IMR-90 (cell line): Measurements from ENCODE around the gene KLRB1. TPM values are rescaled to one million over a fixed set of nuclear protein-coding genes. Genes with fewer than 3 reads are reported as not detected.
"Not testable (repeated sequence)": the region's sequence is repeated elsewhere in the genome, so short reads cannot be mapped to it uniquely, and the experiment has no call there.

Experiments
- ATAC-seq: fragments of 200-7000 bp; cut with Tn5 transposase; 2 replicates; pipeline ENCODE4 v1.9.1; 2020; ENCODE audit warnings: low read depth, mild to moderate bottlenecking, moderate library complexity
- BruUV-seq: library from RNA; stranded (reverse); fragments of 400-500 nt; replicated peaks from 2 replicates; lab custom pipeline; 2021; lab: Mats Ljungman, UMichigan
- CTCF ChIA-PET: fragments of 300-600 bp; formaldehyde crosslinking; extraction: SDS; loops from one replicate; lab custom pipeline; 2021; ENCODE audit warnings: antibody characterized with exemption; lab: Yijun Ruan, JAX
- POLR2A ChIA-PET: fragments of 300-600 bp; sonication (Branson Sonifier 250); formaldehyde crosslinking; loops from one replicate; lab custom pipeline; 2022; ENCODE audit warnings: antibody characterized with exemption; ENCODE audit not compliant: unreplicated experiment; lab: Charles Lee
- DNase-seq: peaks from one replicate; pipeline ENCODE4 v3.0.0; 2013
- H2AFZ ChIP-seq: replicated peaks from 2 replicates; pipeline ENCODE3; 2013; ENCODE audit warnings: low read length, mild to moderate bottlenecking; ENCODE audit not compliant: poor library complexity
- H2AK5ac ChIP-seq: 2 replicates; pipeline ENCODE4 v1.6.1; 2013; ENCODE audit warnings: low read depth, low read length, inconsistent platforms
- H2AK9ac ChIP-seq: replicated peaks from 2 replicates; pipeline ENCODE3; 2013; ENCODE audit warnings: mild to moderate bottlenecking, low read depth, low read length, moderate library complexity; ENCODE audit not compliant: poor library complexity
- H2BK120ac ChIP-seq: 2 replicates; pipeline ENCODE4 v1.6.1; 2013; ENCODE audit warnings: low read depth, low read length, inconsistent platforms
- H2BK15ac ChIP-seq: 3 replicates; pipeline ENCODE4 v1.6.1; 2013; ENCODE audit warnings: low read depth, low read length, inconsistent platforms
- H2BK20ac ChIP-seq: 2 replicates; pipeline ENCODE4 v1.6.1; 2013; ENCODE audit warnings: low read depth, mild to moderate bottlenecking, inconsistent platforms, low read length, moderate library complexity
- H2BK5ac ChIP-seq: 2 replicates; pipeline ENCODE4 v1.6.1; 2013; ENCODE audit warnings: mild to moderate bottlenecking, low read depth, low read length, inconsistent platforms; ENCODE audit not compliant: poor library complexity, severe bottlenecking
- H3K14ac ChIP-seq: replicated peaks from 2 replicates; pipeline ENCODE4 v1.6.1; 2013; ENCODE audit warnings: low read depth, low read length, inconsistent platforms
- H3K18ac ChIP-seq: 2 replicates; pipeline ENCODE4 v1.6.1; 2013; ENCODE audit warnings: low read depth, low read length, control low read depth
- H3K23ac ChIP-seq: 2 replicates; pipeline ENCODE4 v1.6.1; 2013; ENCODE audit warnings: low read depth, low read length, inconsistent platforms
- H3K27ac ChIP-seq: 2 replicates; pipeline ENCODE4 v1.5.1; 2013; ENCODE audit warnings: mild to moderate bottlenecking, control low read depth, low read length; ENCODE audit not compliant: insufficient read depth
- H3K27me3 ChIP-seq: 2 replicates; pipeline ENCODE4 v1.6.1; 2013; ENCODE audit warnings: low read length; ENCODE audit not compliant: control insufficient read depth, insufficient read depth
- H3K36me3 ChIP-seq: 2 replicates; pipeline ENCODE4 v1.6.1; 2013; ENCODE audit warnings: low read length, mixed read lengths; ENCODE audit not compliant: control insufficient read depth, insufficient read depth
- H3K4ac ChIP-seq: 2 replicates; pipeline ENCODE4 v1.6.1; 2013; ENCODE audit warnings: low read depth, low read length, inconsistent platforms
- H3K4me1 ChIP-seq: 2 replicates; pipeline ENCODE4 v1.6.1; 2013; ENCODE audit warnings: low read length, mixed read lengths; ENCODE audit not compliant: control insufficient read depth, insufficient read depth
- H3K4me2 ChIP-seq: 2 replicates; pipeline ENCODE4 v1.6.1; 2013; ENCODE audit warnings: low read depth, mild to moderate bottlenecking, control low read depth, low read length, moderate library complexity
- H3K4me3 ChIP-seq: 2 replicates; pipeline ENCODE4 v1.5.1; 2013; ENCODE audit warnings: low read depth, mild to moderate bottlenecking, control low read depth, low read length, moderate library complexity; ENCODE audit not compliant: insufficient read depth
- H3K56ac ChIP-seq: 2 replicates; pipeline ENCODE4 v1.6.1; 2013; ENCODE audit warnings: low read length, inconsistent platforms; ENCODE audit not compliant: insufficient read depth; ENCODE audit errors: extremely low read depth
- H3K79me1 ChIP-seq, 2 experiments: 2 replicates each; pipeline ENCODE4 v1.6.1; 2013; ENCODE audit warnings: low read length in 2 of 2, inconsistent platforms in 1 of 2, low read depth in 1 of 2
- H3K9ac ChIP-seq: 2 replicates; pipeline ENCODE4 v1.6.1; 2013; ENCODE audit warnings: low read depth, low read length, control low read depth
- H3K9me1 ChIP-seq: 2 replicates; pipeline ENCODE4 v1.6.1; 2013; ENCODE audit warnings: low read length, inconsistent platforms; ENCODE audit not compliant: insufficient read depth
- H3K9me3 ChIP-seq: 2 replicates; pipeline ENCODE4 v1.6.1; 2013; ENCODE audit warnings: low read length; ENCODE audit not compliant: control insufficient read depth, insufficient read depth
- H4K20me1 ChIP-seq: 2 replicates; pipeline ENCODE4 v1.6.1; 2013; ENCODE audit warnings: low read length, inconsistent platforms; ENCODE audit not compliant: insufficient read depth
- H4K5ac ChIP-seq: 2 replicates; pipeline ENCODE4 v1.6.1; 2013; ENCODE audit warnings: mild to moderate bottlenecking, low read depth, low read length, control low read depth
- H4K8ac ChIP-seq, 2 experiments: 2 replicates each; pipeline ENCODE4 v1.6.1; 2013; ENCODE audit warnings: low read depth in 2 of 2, low read length in 2 of 2, control low read depth in 1 of 2, inconsistent platforms in 1 of 2
- H4K91ac ChIP-seq: 2 replicates; pipeline ENCODE4 v1.6.1; 2013; ENCODE audit warnings: low read depth, low read length, inconsistent platforms; ENCODE audit not compliant: insufficient read depth
- WGBS, 2 experiments: methylation state at CpG; one replicate each; pipeline versions ENCODE4 v1.1.5 to v1.1.7; 2013; ENCODE audit warnings: missing lambda C conversion rate in 2 of 2; ENCODE audit not compliant: insufficient read length in 1 of 2; ENCODE audit errors: extremely low coverage in 2 of 2; 5-methylcytosine and 5-hydroxymethylcytosine counted together
- dilution Hi-C: fragments of 300-500 bp; cut with HindIII; formaldehyde crosslinking; loops from one replicate; pipeline ENCODE4 v1.14.3; 2018; ENCODE audit warnings: low sequenced_read_pairs; ENCODE audit not compliant: unreplicated experiment
- in situ Hi-C: fragments of 300-500 bp; cut with MboI; formaldehyde crosslinking; loops from 3 replicates; pipeline ENCODE4 v1.14.3; 2019; ENCODE audit warnings: low sequenced_read_pairs, inconsistent platforms, mixed read lengths
- intact Hi-C: fragments of 100-400 bp; cut with micrococcal nuclease; formaldehyde crosslinking; loops from 2 replicates; pipeline ENCODE4 v1.10.0; 2022
- microRNA-seq, 2 experiments: library from miRNA; stranded (forward) in 1 of 2; unstranded in 1 of 2; fragments of 10-50 nt in 1 of 2; fragments of <30 nt in 1 of 2; gene quantifications in 1 of 2; microRNA quantifications in 1 of 2; one replicate each; pipeline versions ENCODE3 to v1.1.0; 2013 to 2020; ENCODE audit not compliant: insufficient read depth in 1 of 2, insufficient read length in 1 of 2, unreplicated experiment in 1 of 2
- polyA plus RNA-seq, 3 experiments: library from polyadenylated mRNA; depleted of rRNA; stranded (reverse); fragments of >200 nt; gene quantifications; 2 replicates each; pipeline ENCODE4 v1.2.3, GENCODE V29; 2012; ENCODE audit warnings: low replicate concordance in 1 of 3
- small RNA-seq, 5 experiments: library from RNA; depleted of rRNA; stranded (forward); fragments of <200 nt; gene quantifications; one replicate each; pipeline ENCODE3, GENCODE V24; 2012
- total RNA-seq: library from RNA; depleted of rRNA; stranded (reverse); fragments of >200 nt; gene quantifications from 2 replicates; pipeline ENCODE4 v1.2.3, GENCODE V29; 2012; rRNA removed

KLRB1 gene
- total and polyA plus RNA-seq, 2 of the 4 experiments (the other 2 are of a cell fraction): not detected

GRCh38 chr12:9545489-9545888 is 62.2 kb downstream of the KLRB1 start:
- in situ Hi-C loops: not testable (repeated sequence)
- intact Hi-C loops: loop anchor here (5.0 kb wide), 1 partner anchor 263 kb away; no protein-coding TSS in a partner anchor

More at GRCh38 chr12:9545489-9545888, 62.2 kb downstream of the KLRB1 start:
- H3K27me3 ChIP-seq, H3K79me1 ChIP-seq, H3K18ac ChIP-seq, ATAC-seq, H2AFZ ChIP-seq, H4K5ac ChIP-seq, H3K56ac ChIP-seq, H4K8ac ChIP-seq, H2BK20ac ChIP-seq, H3K9ac ChIP-seq, H3K4me1 ChIP-seq, H3K4me2 ChIP-seq, dilution Hi-C loops, H3K4me3 ChIP-seq, H4K91ac ChIP-seq, H3K36me3 ChIP-seq, H2BK5ac ChIP-seq, H3K9me3 ChIP-seq, BruUV-seq, H3K9me1 ChIP-seq, H3K4ac ChIP-seq, H4K20me1 ChIP-seq, H3K14ac ChIP-seq, H3K23ac ChIP-seq, H2BK15ac ChIP-seq, H2AK9ac ChIP-seq, CTCF ChIA-PET, H3K27ac ChIP-seq, POLR2A ChIA-PET, H2AK5ac ChIP-seq, DNase-seq, H2BK120ac ChIP-seq: not testable (repeated sequence)
- WGBS, 2 experiments: no CpG with 5 or more reads among the region's 4 CpGs

Small RNA genes within 50 kb of the gene (microRNA-seq; reads per million reads assigned to microRNA genes)
- gene AC010186.4 (ENCODE audit: insufficient read depth, insufficient read length) (not detected), gene RNU6-700P (ENCODE audit: insufficient read depth, insufficient read length) (not detected)

Small RNA genes within 50 kb of the gene (small RNA-seq; reads per million reads assigned to genes)
- gene AC010186.4: 0 reads per million in 5 experiments
- gene RNU6-700P: 0 reads per million in 5 experiments

Other genes starting within 250 kb of the KLRB1 start
- 0.72 and 1.1 TPM in 2 replicates for gene CLEC2D, start 61.8 kb upstream of the KLRB1 start, total RNA-seq
- gene CLEC2D, start 61.8 kb upstream of the KLRB1 start, polyA plus RNA-seq (2012; rRNA removed): 0.80 and 1.2 TPM in 2 replicates
- gene CLECL1, start 125.2 kb upstream of the KLRB1 start, total RNA-seq: not detected in 2 replicates
- not detected in 2 replicates for gene CLECL1, start 125.2 kb upstream of the KLRB1 start, polyA plus RNA-seq (2012; rRNA removed)
- gene CD69, start 153.0 kb upstream of the KLRB1 start, total RNA-seq: not detected in 2 replicates
- gene CD69, start 153.0 kb upstream of the KLRB1 start, polyA plus RNA-seq (2012; rRNA removed): not detected in 2 replicates
- not detected in 2 replicates for gene KLRF1, start 219.6 kb upstream of the KLRB1 start, total RNA-seq
- gene KLRF1, start 219.6 kb upstream of the KLRB1 start, polyA plus RNA-seq (2012; rRNA removed): not detected in 2 replicates